GM12878 (cell line): Measurements from ENCODE around the gene CD48. TPM values are rescaled to one million over a fixed set of nuclear protein-coding genes. Genes with fewer than 3 reads are reported as not detected.

Source experiments
- ATAC-seq: fragments of 200-7000 bp; cut with Tn5 transposase; 3 replicates; pipeline ENCODE4 v1.9.1; 2020; ENCODE audit warnings: mild to moderate bottlenecking, moderate library complexity
- BruUV-seq: library from RNA; stranded (reverse); fragments of 400-500 nt; replicated peaks from 2 replicates; lab custom pipeline; 2021; lab: Mats Ljungman, UMichigan
- CTCF ChIA-PET: fragments of 300-600 bp; sonication (Branson Sonifier 250); formaldehyde crosslinking; extraction: SDS; loops from one replicate; lab custom pipeline; 2021; ENCODE audit warnings: inconsistent platforms; lab: Yijun Ruan, JAX
- POLR2A ChIA-PET: fragments of 350-600 bp; formaldehyde crosslinking; extraction: SDS; loops from one replicate; lab custom pipeline; 2021; ENCODE audit warnings: inconsistent platforms; lab: Charles Lee
- RAD21 ChIA-PET: fragments of 300-600 bp; sonication (Branson Sonifier 250); formaldehyde crosslinking; loops from one replicate; lab custom pipeline; 2023; ENCODE audit warnings: antibody characterized with exemption; ENCODE audit not compliant: unreplicated experiment; lab: Charles Lee
- SMC1A ChIA-PET: fragments of 300-600 bp; sonication (Branson Sonifier 250); formaldehyde crosslinking; loops from one replicate; lab custom pipeline; 2023; ENCODE audit not compliant: unreplicated experiment, uncharacterized antibody; lab: Charles Lee
- DNase-seq: peaks from one replicate; pipeline ENCODE4 v3.0.0-alpha.2; 2011; ENCODE audit warnings: low read depth, low spot score
- FAIRE-seq: peaks from 3 replicates; lab custom pipeline; 2011; peaks lifted over from hg19 to GRCh38; lab: Jason Lieb, UNC
- H2AFZ ChIP-seq: 2 replicates; pipeline ENCODE4 v1.6.0; 2011; ENCODE audit warnings: low read depth, low read length, control low read depth; ENCODE audit not compliant: control insufficient read depth
- H3K27ac ChIP-seq: 2 replicates; pipeline ENCODE4 v1.5.1; 2011; ENCODE audit warnings: control low read depth; ENCODE audit not compliant: control insufficient read depth, insufficient read depth
- H3K27me3 ChIP-seq, 2 experiments: replicated peaks in 1 of 2; 2 replicates each; pipeline versions ENCODE4 v1.6.0 to v1.6.1; 2011; ENCODE audit warnings: low read length in 1 of 2; ENCODE audit not compliant: control insufficient read depth in 2 of 2, insufficient read depth in 2 of 2
- H3K36me3 ChIP-seq, 2 experiments: 2 replicates each; pipeline ENCODE4 v1.5.1; 2011; ENCODE audit warnings: low read length in 1 of 2; ENCODE audit not compliant: control insufficient read depth in 2 of 2, insufficient read depth in 2 of 2
- H3K4me1 ChIP-seq: 2 replicates; pipeline ENCODE4 v1.6.1; 2011; ENCODE audit warnings: mild to moderate bottlenecking, low read length, moderate library complexity, mixed read lengths; ENCODE audit not compliant: control insufficient read depth, insufficient read depth
- H3K4me2 ChIP-seq: 2 replicates; pipeline ENCODE4 v1.6.0; 2011; ENCODE audit warnings: control low read depth; ENCODE audit not compliant: control insufficient read depth, insufficient read depth
- H3K4me3 ChIP-seq: fragments of 200-600 bp; sonication (generic); 2 replicates; pipeline ENCODE4 v1.5.1; 2016
- H3K79me2 ChIP-seq: 2 replicates; pipeline ENCODE4 v1.6.0; 2011; ENCODE audit warnings: low read length; ENCODE audit not compliant: control insufficient read depth, insufficient read depth
- H3K9ac ChIP-seq: 2 replicates; pipeline ENCODE4 v1.8.0; 2011; ENCODE audit warnings: low read length, control low read depth, mixed read lengths; ENCODE audit not compliant: control insufficient read depth, insufficient read depth
- H3K9me3 ChIP-seq: replicated peaks from 3 replicates; pipeline ENCODE4 v1.5.1; 2011; ENCODE audit warnings: mild to moderate bottlenecking, low read length; ENCODE audit not compliant: control insufficient read depth, insufficient read depth
- H4K20me1 ChIP-seq: 2 replicates; pipeline ENCODE4 v1.6.0; 2011; ENCODE audit not compliant: control insufficient read depth, insufficient read depth
- NR2F1 ChIP-seq: fragments of 450-650 bp; conservative IDR thresholded peaks from 2 replicates; pipeline ENCODE4 v1.6.1; 2017; ENCODE audit warnings: mild to moderate bottlenecking
- REST ChIP-seq: IDR thresholded peaks from 2 replicates; pipeline ENCODE4 v1.6.1; 2012; ENCODE audit warnings: mild to moderate bottlenecking, low read depth, low read length
- WGBS: methylation state at CpG from one replicate; pipeline ENCODE4 v1.1.6; 2016; ENCODE audit warnings: low lambda C conversion rate; ENCODE audit not compliant: insufficient replicate concordance, insufficient coverage; ENCODE audit errors: missing lambda C conversion rate; 5-methylcytosine and 5-hydroxymethylcytosine counted together
- in situ Hi-C: fragments of 300-500 bp; cut with MboI; formaldehyde crosslinking; loops from 9 replicates; pipeline ENCODE4 v1.14.3; 2018; ENCODE audit warnings: mixed read lengths
- intact Hi-C: fragments of 100-400 bp; cut with micrococcal nuclease; formaldehyde crosslinking; loops from one replicate; pipeline ENCODE4 v1.14.2; 2022; ENCODE audit not compliant: unreplicated experiment
- polyA plus RNA-seq, 11 experiments: library from polyadenylated mRNA; depleted of rRNA in 4 of 11; unstranded in 6 of 11; stranded (reverse) in 5 of 11; fragments of >200 nt; fragmentation: Nextera tagmentation in 4 of 11; fragmentation: Illumina TruSeq in 1 of 11; extraction: Ambion mirVana in 4 of 11; extraction: Trizol in 1 of 11; gene quantifications; 1 replicate in 1 of 11; 2 replicates in 10 of 11; pipeline versions ENCODE4 v1.2.1 to v1.2.3, GENCODE V29; 2011 to 2016; ENCODE audit warnings: inconsistent platforms in 2 of 11, missing spikeins in 2 of 11, low read depth in 1 of 11
- total RNA-seq, 4 experiments: library from RNA; depleted of rRNA in 3 of 4; stranded (reverse); fragments of >200 nt in 3 of 4; fragmentation: Illumina TruSeq in 1 of 4; extraction: Trizol in 1 of 4; gene quantifications; 2 replicates each; pipeline versions ENCODE4 v1.2.1 to v1.2.3, GENCODE V29; 2013 to 2021

The CD48 gene
- total and polyA plus RNA-seq, 10 of the 15 experiments (the other 5 are each of a cell fraction or from before 2014, with no cell fraction given), result 302 to 1,315 (median 430) TPM

- in situ Hi-C loops (no loop called here), intact Hi-C loops (no loop called here)
- H4K20me1 ChIP-seq, result no peaks in the 10 kb centered on the region
- H3K4me2 ChIP-seq, result no peak overlapping the region
- H3K9ac ChIP-seq, result no peak overlapping the region
- H3K27me3 ChIP-seq, result no peaks in the 10 kb centered on the region
- no peak overlapping the region for H3K4me3 ChIP-seq
- ChIA-PET SMC1A (interaction anchor here (0.9 to 6.7 kb wide), 3 partner anchors 10 to 20 kb away, joined by 3 to 187 read pairs (median 4); partner anchors contain the start of gene SLAMF1), POLR2A (interaction anchor here (2.9 to 6.5 kb wide), 3 partner anchors 18 to 43 kb away, joined by 10 to 61 read pairs (median 59); partner anchors contain the start of gene SLAMF1), RAD21 (interaction anchor here (6.0 to 6.8 kb wide), 2 partner anchors 22 to 47 kb away, joined by 117 to 132 read pairs; partner anchors contain the start of gene SLAMF1), CTCF (interaction anchor here (0.7 to 6.5 kb wide), 5 partner anchors 8 to 319 kb away, joined by 3 to 92 read pairs (median 4); no protein-coding TSS in a partner anchor)
- H2AFZ ChIP-seq, result no peak overlapping the region
- no TSS peak for BruUV-seq
- ATAC-seq, result no peak
- no peaks in the 10 kb centered on the region; the same call in none of the 3 replicates for H3K9me3 ChIP-seq
- H3K27ac ChIP-seq, result no peak overlapping the region
- no peaks in the 10 kb centered on the region; a peak in 1 of 4 replicates for H3K36me3 ChIP-seq
- peaks cover 42% of the 10 kb centered on the region for H3K4me1 ChIP-seq
- FAIRE-seq, result no peak
- no peak for DNase-seq
- peaks cover 21% of the 10 kb centered on the region for H3K79me2 ChIP-seq
- 100% methylated on average over 2 of the region's 4 CpGs for WGBS
- TF ChIP-seq NR2F1 (no peak), REST (no peak)
These were observed 40.9 kb downstream of the CD48 start for GRCh38 chr1:160670701-160671100.
